Right lobe of liver (tissue), 6 donors: Measurements from ENCODE around the gene CD46. TPM values are rescaled to one million over a fixed set of nuclear protein-coding genes. Genes with fewer than 3 reads are reported as not detected.

Source experiments
- ATAC-seq, 4 donors: fragments of 200-7000 bp; cut with Tn5 transposase; one replicate each; pipeline ENCODE4 v1.9.1; 2020; ENCODE audit warnings: mild to moderate bottlenecking in 4 of 4, moderate library complexity in 4 of 4
- DNase-seq, 3 donors: peaks; one replicate each; pipeline ENCODE4 v3.0.0-alpha.2; 2020
- H3K27ac ChIP-seq, 3 donors: fragments of 200-600 bp; one replicate each; pipeline ENCODE4 v1.8.0; 2022
- H3K27me3 ChIP-seq, 2 donors: fragments of 200-600 bp; one replicate each; pipeline ENCODE4 v1.8.0; 2022
- H3K36me3 ChIP-seq, 4 donors: fragments of 200-600 bp; sonication (generic) in 1 of 4; one replicate each; pipeline versions ENCODE4 v1.5.1 to v1.8.0; 2017 to 2022; ENCODE audit warnings: control low read depth in 1 of 4
- H3K4me1 ChIP-seq, 4 donors: fragments of 200-600 bp; sonication (generic) in 1 of 4; one replicate each; pipeline versions ENCODE4 v1.5.1 to v1.8.0; 2017 to 2022; ENCODE audit warnings: control low read depth in 1 of 4
- H3K4me3 ChIP-seq, 3 donors: fragments of 200-600 bp; one replicate each; pipeline ENCODE4 v1.8.0; 2022
- H3K9me3 ChIP-seq, 4 donors: fragments of 200-600 bp; sonication (generic) in 1 of 4; one replicate each; pipeline versions ENCODE4 v1.5.1 to v1.8.0; 2017 to 2022; ENCODE audit warnings: control low read depth in 1 of 4
- CTCF ChIP-seq, 4 donors: fragments of 200-600 bp in 3 of 4; fragments of 450-650 bp in 1 of 4; IDR thresholded peaks; one replicate each; pipeline versions ENCODE4 v1.5.1 to v1.8.0; 2016 to 2022; ENCODE audit warnings: antibody characterized with exemption in 4 of 4, mild to moderate bottlenecking in 2 of 4
- POLR2A ChIP-seq: fragments of 450-650 bp; IDR thresholded peaks from one replicate; pipeline ENCODE4 v1.6.1; 2017; ENCODE audit warnings: antibody characterized with exemption, mild to moderate bottlenecking
- WGBS: methylation state at CpG from one replicate; pipeline ENCODE4 v1.1.6; 2018; ENCODE audit warnings: low coverage, low lambda C conversion rate; ENCODE audit not compliant: insufficient coverage; ENCODE audit errors: missing lambda C conversion rate; 5-methylcytosine and 5-hydroxymethylcytosine counted together
- intact Hi-C, 2 donors: fragments of 100-400 bp; cut with DNase I; formaldehyde crosslinking; loops; one replicate each; pipeline versions ENCODE4 v1.11.2 to v1.14.1; 2022
- microRNA counts: library from miRNA; unstranded; fragments of <30 nt; microRNA quantifications from one replicate; lab custom pipeline; 2016
- small RNA-seq, 2 experiments: library from RNA; depleted of rRNA; stranded (forward); fragments of <200 nt; gene quantifications; one replicate each; pipeline ENCODE3, GENCODE V24; 2016
- total RNA-seq, 6 experiments: library from RNA; depleted of rRNA in 2 of 6; stranded (reverse); fragments of >200 nt in 2 of 6; fragmentation: NEBNext Ultra II Directional in 3 of 6; extraction: Animal tissue kit (Norgen Biotek cat#: 25700) in 3 of 6; gene quantifications; one replicate each; pipeline versions ENCODE4 v1.1.0 to v1.2.4, GENCODE V29; 2016 to 2023
- donor health status: DM: no; HTN: yes; CAD: no.
- donor health status: DM: no; HTN: no; CAD: no.
- donor health status: DM: no; HTN: no; CAD: no.
- donor health status: DM: no; HTN: yes; CAD: no.
- donor health status: DM: no; HTN: yes; CAD: no.

The CD46 gene
- total RNA-seq, 6 experiments from 2014 or later, result 99.3 to 133 (median 114) TPM

GRCh38 chr1:207844371-207844770 is 92.5 kb downstream of the CD46 start:
- intact Hi-C loops, result no loop called here
- Histone ChIP-seq H3K4me3 (no peak overlapping the region), H3K27me3 (no peaks in the 10 kb centered on the region), H3K27ac (no peak overlapping the region), H3K36me3 (no peaks in the 10 kb centered on the region), H3K9me3 (no peaks in the 10 kb centered on the region), H3K4me1 (peaks cover 0 to 11% (median 2%) of the 10 kb centered on the region in 4 donors)
- DNase-seq, result no peak
- TF ChIP-seq CTCF (IDR thresholded peaks at IDR 0.05) (no peak), POLR2A (no peak)
- ATAC-seq, result no peak
- WGBS, result 44% methylated on average over 2 of the region's 2 CpGs

MicroRNAs within 50 kb of the gene (microRNA counts, 767-probe panel; counts per million panel counts)
- microRNA hsa-miR-29b-3p (lab: Ali Mortazavi, UCI), result 11,434 counts per million, percentile 66 among the panel's probes with 10 or more counts
- 7,956 counts per million, percentile 29 among the panel's probes with 10 or more counts for microRNA hsa-miR-29c-3p (lab: Ali Mortazavi, UCI)

Small RNAs within 50 kb of the gene (small RNA-seq; reads per million reads assigned to genes)
- 0 reads per million in 2 experiments for gene RNA5SP534

Other genes with a start within 250 kb of the CD46 start
- 1 to 10 TPM in 1 of 6 experiments, under 1 TPM in 4, not detected in 1; 0.12 to 1.2 (median 0.49) TPM for gene CR1L, start 106.9 kb upstream of the CD46 start, total RNA-seq
- 1 to 10 TPM in 5 of 6 experiments, under 1 TPM in 1; 0.70 to 2.7 (median 2.2) TPM for gene CD34, start 159.1 kb downstream of the CD46 start, total RNA-seq